KG1 (cell line): Measurements from ENCODE around the gene FYB2.

Experiments used
- DNase-seq: peaks from one replicate; lab custom pipeline; 2025; lab: John Stamatoyannopoulos, UW

The FYB2 gene

GRCh38 chr1:56709995-56710394 lies 109.2 kb downstream of the FYB2 start:
- no peak for DNase-seq

DNA sequence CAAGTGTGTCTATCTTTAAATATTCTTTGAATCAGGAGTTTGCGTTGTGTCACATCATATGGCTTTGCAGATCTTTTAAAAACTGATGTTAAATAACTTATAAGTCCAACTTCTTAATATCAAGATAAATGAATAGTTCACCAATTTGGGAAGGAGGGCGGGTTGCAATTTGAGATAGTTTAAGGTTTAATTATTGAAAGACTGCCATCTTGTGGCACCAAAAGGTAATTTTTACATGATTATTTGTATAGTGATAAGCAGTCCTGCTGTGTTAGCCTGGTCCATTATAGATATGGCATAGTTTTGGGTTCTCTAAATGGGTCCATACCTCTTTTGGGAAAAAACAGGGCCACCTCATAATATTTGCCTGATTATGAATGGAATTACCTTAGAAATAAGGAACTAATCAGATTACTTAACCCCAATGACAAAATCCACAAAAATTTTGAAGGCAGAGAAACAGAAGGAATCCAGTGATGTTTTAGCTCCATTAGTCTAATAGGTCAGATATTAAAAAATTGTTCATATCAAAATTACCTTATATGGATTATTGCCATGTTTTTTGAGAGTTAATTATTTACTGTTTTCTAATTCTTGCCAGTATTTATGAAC lies 109.8 kb downstream of the FYB2 start:
- peak; percentile 26 for DNase-seq

- DNase-seq, result no peak
These were observed 111.8 kb downstream of the FYB2 start for GRCh38 chr1:56707379-56707778.

- no peak for DNase-seq
These were observed 115.5 kb downstream of the FYB2 start for GRCh38 chr1:56703747-56704146.

GRCh38 chr1:56696663-56697062 lies 122.5 kb downstream of the FYB2 start:
- DNase-seq, result no peak

GRCh38 chr1:56688522-56689026 lies 130.6 kb downstream of the FYB2 start:
- DNase-seq, result no peak

GRCh38 chr1:56686169-56686568 lies 133.0 kb downstream of the FYB2 start:
- no peak for DNase-seq

GRCh38 chr1:56683569-56683968 lies 135.6 kb downstream of the FYB2 start:
- no peak for DNase-seq

GRCh38 chr1:56676571-56677035 lies 142.6 kb downstream of the FYB2 start:
- no peak for DNase-seq

- DNase-seq, result no peak
These were observed 143.4 kb downstream of the FYB2 start for GRCh38 chr1:56675763-56676162.

DNA sequence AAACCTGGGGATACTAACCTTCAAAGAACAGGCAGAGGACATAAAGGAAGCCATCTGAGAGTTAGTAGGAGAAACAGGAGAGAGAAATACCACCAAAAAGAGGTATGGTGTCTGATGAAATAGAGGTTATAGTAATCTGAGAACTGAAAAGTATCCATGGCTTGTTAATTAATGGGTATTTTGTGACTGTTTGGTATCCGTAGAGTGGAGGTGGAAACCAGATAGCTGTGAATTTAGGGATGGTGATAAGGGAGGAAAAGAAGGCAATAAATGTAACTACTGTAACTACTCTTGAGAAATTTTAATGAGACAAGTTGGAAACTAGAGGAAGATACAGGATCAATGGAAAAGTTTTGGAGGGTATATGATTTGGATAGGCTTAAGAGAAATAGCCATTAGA lies 146.6 kb downstream of the FYB2 start:
- DNase-seq, result no peak

GRCh38 chr1:56671542-56671941 lies 147.7 kb downstream of the FYB2 start:
- no peak for DNase-seq

DNA sequence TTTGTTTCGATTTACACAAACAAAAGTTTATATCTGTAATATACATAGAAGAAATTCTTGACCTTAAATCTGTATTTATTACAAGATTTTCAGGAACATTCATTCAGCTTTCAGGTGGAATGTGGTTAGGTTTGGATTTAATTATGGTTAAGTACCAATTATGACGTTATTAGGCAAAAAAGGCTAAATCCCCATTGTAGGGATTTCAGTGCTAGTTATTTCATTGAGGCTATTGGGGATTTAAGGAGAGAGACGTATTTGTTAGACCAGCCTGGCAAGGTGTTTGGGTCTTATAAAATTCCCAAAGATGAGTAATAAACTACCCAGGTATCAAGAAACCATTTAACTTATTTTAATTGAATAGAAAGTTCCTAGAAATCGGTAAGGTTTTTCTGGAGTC lies 148.1 kb downstream of the FYB2 start:
- DNase-seq, result no peak

DNA sequence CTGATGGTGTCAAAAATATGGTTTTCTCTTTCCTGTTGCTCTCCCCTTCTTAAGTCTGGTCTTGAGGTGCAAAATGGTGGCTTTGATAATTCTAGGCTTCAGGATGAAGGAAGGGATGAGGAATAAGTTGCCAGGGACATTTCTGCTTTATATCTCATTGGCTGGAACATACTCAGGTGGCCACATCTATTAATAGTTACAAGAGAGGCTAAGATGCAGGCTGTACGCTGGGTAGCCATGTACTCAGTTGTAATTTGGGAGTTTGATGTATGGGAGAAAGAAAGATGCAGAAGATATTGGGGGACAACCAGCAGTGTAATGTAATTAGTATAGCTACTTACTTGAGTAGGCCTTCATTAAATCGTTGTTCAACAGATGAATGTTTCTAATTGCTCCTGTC lies 148.9 kb downstream of the FYB2 start:
- DNase-seq, result no peak
